HG02981 (cell line): Measurements from ENCODE around the gene PISD.
A peak's percentile ranks its signal among the peaks of the same experiment; 100 is the strongest.
"Not testable (repeated sequence)": the region's sequence is repeated elsewhere in the genome, so short reads cannot be mapped to it uniquely, and the experiment has no call there.

Experiments
- ATAC-seq: cut with Tn5 transposase; IDR thresholded peaks from one replicate; pipeline ENCODE4 v1.9.1; 2021; ENCODE audit warnings: mild to moderate bottlenecking, moderate library complexity; ENCODE audit not compliant: unreplicated experiment

PISD gene

GRCh38 chr22:31661851-31662667 lies at the start of gene PISD:
Gene PISD (minus strand): TSS chr22:31662215. CDS start chr22:31662208, 7 bp downstream.
- peak; percentile 73 for ATAC-seq

- not testable (repeated sequence) for ATAC-seq
These were observed 49.2 kb upstream of the PISD start for GRCh38 chr22:31711226-31711625.

- ATAC-seq, result no peak
These were observed 45.5 kb upstream of the PISD start for GRCh38 chr22:31707519-31707918.

GRCh38 chr22:31695423-31695822 lies 33.4 kb upstream of the PISD start:
- no peak for ATAC-seq

GRCh38 chr22:31694046-31694445 lies 32.0 kb upstream of the PISD start:
- not testable (repeated sequence) for ATAC-seq

- no peak for ATAC-seq
These were observed 30.3 kb upstream of the PISD start for GRCh38 chr22:31692186-31692886.

- no peak for ATAC-seq
These were observed 29.4 kb upstream of the PISD start for GRCh38 chr22:31691408-31691807.

GRCh38 chr22:31683181-31684105 lies 21.4 kb upstream of the PISD start:
- ATAC-seq, result no peak

- ATAC-seq, result no peak
These were observed 20.7 kb upstream of the PISD start for GRCh38 chr22:31682751-31683150.

GRCh38 chr22:31681349-31682345 lies 19.6 kb upstream of the PISD start:
- ATAC-seq, result no peak

- ATAC-seq, result no peak
These were observed 18.9 kb upstream of the PISD start for GRCh38 chr22:31680861-31681341.

- no peak for ATAC-seq
These were observed 16.7 kb upstream of the PISD start for GRCh38 chr22:31678748-31679147.

GRCh38 chr22:31676700-31677099 lies 14.7 kb upstream of the PISD start:
- peak; percentile 94 for ATAC-seq

- not testable (repeated sequence) for ATAC-seq
These were observed 12.2 kb upstream of the PISD start for GRCh38 chr22:31674219-31674618.

- ATAC-seq, result not testable (repeated sequence)
These were observed 6.8 kb upstream of the PISD start for GRCh38 chr22:31668849-31669248.

- ATAC-seq, result no peak
These were observed 638 bp upstream of the PISD start for GRCh38 chr22:31662668-31663037.

- not testable (repeated sequence) for ATAC-seq
These were observed 1.1 kb downstream of the PISD start for GRCh38 chr22:31660860-31661341.

- ATAC-seq, result no peak
These were observed 2.8 kb downstream of the PISD start for GRCh38 chr22:31659246-31659645.

- no peak for ATAC-seq
These were observed 7.6 kb downstream of the PISD start for GRCh38 chr22:31654408-31654807.

- no peak for ATAC-seq
These were observed 8.1 kb downstream of the PISD start for GRCh38 chr22:31653944-31654343.
